K562 treated with DMSO at 1 percent for 24 hours (cell line): Measurements from ENCODE around the gene PYURF. TPM values are rescaled to one million over a fixed set of nuclear protein-coding genes. Genes with fewer than 3 reads are reported as not detected.

Experiments used
- total RNA-seq: library from RNA; unstranded; fragments of 300-600 nt; gene quantifications from 2 replicates; pipeline ENCODE4 v1.2.3, GENCODE V29; 2022; ENCODE audit warnings: low read depth; ENCODE audit not compliant: insufficient read depth

Gene PYURF
- total RNA-seq, result 99.9 and 110 TPM in 2 replicates

GRCh38 chr4:88523325-88524129 lies at the start of gene PYURF:
TSS of gene PYURF (minus strand) at chr4:88523776. CDS start at chr4:88523700, 76 bp downstream.

Other genes starting within 250 kb of the PYURF start
- gene PPM1K, start 239.2 kb downstream of the PYURF start, total RNA-seq, result 4.2 and 7.3 TPM in 2 replicates
- 0.98 and 1.3 TPM in 2 replicates for gene HERC6, start 144.9 kb downstream of the PYURF start, total RNA-seq
- gene HERC5, start 66.7 kb downstream of the PYURF start, total RNA-seq, result not detected in 2 replicates
- 9.7 and 10.5 TPM in 2 replicates for gene HERC3, start 68.7 kb upstream of the PYURF start, total RNA-seq
- gene NAP1L5, start 174.1 kb upstream of the PYURF start, total RNA-seq, result 2.9 TPM in 2 replicates